ENCODE data around the gene NLE1.

Gene NLE1

GRCh38 chr17:35086164-35086563, 55.9 kb downstream of the NLE1 start:
- no peak for DNase-seq (ENCODE audit: low spot score)

DNA sequence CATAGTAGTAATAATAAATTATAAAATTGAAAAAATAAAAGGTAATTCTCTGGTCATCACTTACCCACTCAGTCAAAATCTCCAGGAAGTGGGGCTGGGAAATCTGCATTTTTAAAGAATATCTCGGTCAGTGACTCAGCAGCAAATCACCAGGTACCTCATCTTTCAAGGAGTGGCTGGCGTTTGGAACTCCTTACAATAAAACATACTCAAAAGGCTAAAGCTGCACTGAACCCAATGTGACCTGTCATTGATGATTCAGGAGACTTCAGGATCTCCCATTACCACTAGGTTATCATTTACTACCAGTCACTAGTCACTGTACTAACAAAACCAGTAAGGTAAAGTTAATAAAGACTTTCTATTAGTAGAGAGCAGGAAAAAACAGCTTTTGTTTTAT, 57.1 kb downstream of the NLE1 start:
- DNase-seq (ENCODE audit: low spot score): no peak

GRCh38 chr17:35083071-35083470, 59.0 kb downstream of the NLE1 start:
- DNase-seq (ENCODE audit: low spot score): no peak

- DNase-seq (ENCODE audit: low spot score): no peak
Measured at GRCh38 chr17:35082073-35082657, 59.9 kb downstream of the NLE1 start.

- no peak for DNase-seq (ENCODE audit: low spot score)
Measured at GRCh38 chr17:35081638-35082037, 60.5 kb downstream of the NLE1 start.

DNA sequence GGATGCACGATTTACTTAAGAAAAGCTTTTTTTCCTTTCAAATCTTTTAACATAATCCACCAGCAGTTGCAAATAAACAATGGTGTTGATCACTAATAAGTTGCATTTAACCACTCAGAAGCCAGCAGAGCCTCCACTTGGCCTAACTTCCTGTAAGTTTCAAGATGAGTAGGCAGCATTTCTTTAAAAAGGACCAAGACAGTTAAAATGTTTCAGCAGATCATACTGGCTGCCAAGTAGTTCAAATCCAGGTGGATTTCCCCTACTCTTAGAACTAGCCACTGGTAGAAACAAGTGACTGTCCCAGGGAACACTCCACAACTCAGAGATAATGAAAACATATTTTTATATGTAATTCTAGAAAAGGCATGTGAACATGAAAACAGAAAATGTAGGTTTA, 61.6 kb downstream of the NLE1 start:
- DNase-seq (ENCODE audit: low spot score): no peak

DNA sequence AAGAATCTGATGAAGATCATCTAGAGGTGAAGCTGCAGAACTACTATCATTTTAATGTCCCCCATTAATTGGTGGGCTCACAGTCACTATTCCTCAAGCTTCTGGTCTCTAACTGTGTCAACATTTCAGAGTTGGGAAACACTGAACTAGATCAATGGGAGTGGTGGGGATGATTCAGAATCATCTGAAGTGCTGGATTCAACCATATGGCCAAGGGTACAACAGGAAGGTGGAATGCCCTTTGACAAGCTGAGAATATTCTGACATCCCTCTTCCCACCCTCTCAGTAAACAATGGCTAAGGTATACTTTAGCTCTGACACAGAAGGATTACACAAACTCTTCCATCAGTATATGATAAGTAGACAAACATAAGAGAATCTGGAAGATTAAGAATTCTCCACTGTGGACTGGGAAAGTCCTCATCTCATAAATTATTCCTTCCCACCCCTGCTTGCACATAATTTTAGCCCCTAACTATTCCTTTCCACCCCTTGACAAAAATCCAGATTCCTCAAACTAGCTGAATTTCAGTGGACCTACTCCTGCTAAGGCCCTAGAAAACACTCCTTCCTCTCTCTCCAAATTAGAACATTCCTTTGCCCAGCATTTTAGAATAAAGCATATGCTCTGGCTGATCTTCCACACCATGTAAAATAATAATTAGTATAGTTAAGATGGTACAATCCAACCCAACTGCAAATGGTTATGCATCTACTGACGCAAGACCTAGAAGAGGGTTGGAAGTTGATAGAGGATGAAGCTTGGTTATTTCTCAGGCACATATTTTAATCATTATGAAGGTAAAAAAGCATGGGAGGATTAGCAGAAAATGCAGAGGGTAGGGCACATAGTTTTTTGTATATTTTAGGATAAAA, 62.3 kb downstream of the NLE1 start:
- DNase-seq (ENCODE audit: low spot score): no peak
